Measurements from ENCODE around the gene COL6A5.
"Not testable (repeated sequence)": the region's sequence is repeated elsewhere in the genome, so short reads cannot be mapped to it uniquely, and the experiment has no call there.

COL6A5 gene

GRCh38 chr3:130389743-130390478 is 44.4 kb downstream of the COL6A5 start:
- DNase-seq: no peak

- no peak for DNase-seq
Observed at GRCh38 chr3:130392266-130392665, 46.8 kb downstream of the COL6A5 start.

DNA sequence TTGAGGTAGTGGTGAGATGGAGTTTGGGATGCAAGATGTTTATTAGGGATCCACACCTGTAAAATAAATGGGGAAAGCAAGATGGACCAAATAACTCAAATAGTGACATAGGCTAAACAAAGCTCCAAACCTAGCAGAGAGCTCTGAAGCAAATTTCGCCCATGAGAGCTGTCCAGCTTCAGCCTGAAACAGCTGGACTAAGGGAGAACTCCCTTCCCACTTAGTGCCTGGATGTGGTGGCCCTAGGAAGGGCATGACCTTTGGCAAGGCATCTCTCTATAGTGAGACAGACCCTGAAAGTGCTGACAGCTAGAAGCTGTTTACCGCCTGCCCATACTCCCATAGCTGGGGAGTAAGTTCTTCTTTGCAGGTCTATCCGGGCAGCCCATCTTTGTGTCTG is 48.1 kb downstream of the COL6A5 start:
- no peak for DNase-seq

GRCh38 chr3:130395331-130395730 is 49.9 kb downstream of the COL6A5 start:
- DNase-seq: no peak

DNA sequence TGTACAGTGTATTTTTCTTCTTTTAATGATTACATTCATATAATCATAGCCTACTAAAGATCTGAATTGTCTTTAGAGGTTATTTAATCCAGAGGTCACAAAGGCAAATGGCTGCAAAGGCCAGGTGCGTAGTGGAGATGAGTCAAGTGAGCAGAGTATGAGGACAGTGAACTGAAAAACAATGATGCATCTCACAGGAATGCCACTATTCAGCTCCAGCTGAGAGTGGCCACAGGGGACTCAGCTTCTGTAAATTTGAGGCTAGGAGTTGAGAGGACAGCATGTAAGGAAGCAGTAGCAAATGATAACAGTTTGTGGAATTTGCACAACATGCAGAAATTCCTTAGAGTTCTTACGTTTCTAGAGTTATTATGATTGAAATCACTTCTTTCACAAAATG is 50.4 kb downstream of the COL6A5 start:
- no peak for DNase-seq

DNA sequence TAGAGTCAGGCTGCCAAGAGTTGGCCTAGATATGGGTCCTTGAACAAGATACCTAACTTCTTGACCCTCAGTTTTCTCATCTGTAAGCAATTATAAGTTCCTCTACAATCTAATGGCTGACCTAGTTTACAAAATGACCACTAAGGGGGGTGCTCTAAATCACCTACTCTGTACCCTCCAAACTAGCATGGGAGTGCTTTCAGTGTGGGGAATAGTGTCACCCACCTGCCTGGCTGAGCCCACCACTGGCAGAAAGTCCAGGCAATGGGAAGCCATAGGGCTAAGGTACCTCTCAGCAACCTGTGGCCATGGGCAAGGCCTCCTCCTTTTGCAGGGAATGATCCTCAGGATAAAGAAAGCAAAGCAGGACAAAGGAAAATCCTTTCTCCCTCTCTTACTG is 58.9 kb downstream of the COL6A5 start:
- no peak for DNase-seq

GRCh38 chr3:130405956-130406355 is 60.5 kb downstream of the COL6A5 start:
- DNase-seq: no peak

- not testable (repeated sequence) for DNase-seq
Observed at GRCh38 chr3:130408253-130408652, 62.8 kb downstream of the COL6A5 start.

DNA sequence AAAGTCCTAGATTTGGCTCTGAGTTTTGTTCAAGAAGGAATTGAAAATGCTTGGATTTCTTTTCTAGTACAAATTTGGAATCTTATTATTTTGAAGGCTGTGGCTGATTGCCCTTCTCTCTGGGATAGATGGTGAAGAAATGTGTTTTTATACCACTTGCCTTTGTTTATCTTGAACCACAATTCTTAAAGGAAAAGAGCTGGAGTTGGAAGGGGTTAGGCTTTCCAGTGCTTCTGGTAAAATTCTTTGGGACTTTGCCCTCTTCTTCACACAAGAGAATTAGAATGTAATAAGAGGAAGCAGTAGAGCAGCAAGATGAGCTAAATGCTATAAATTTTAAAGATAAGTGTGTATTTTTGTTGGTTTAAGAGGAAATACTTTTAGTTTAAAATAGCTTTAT is 65.8 kb downstream of the COL6A5 start:
- DNase-seq: no peak

DNA sequence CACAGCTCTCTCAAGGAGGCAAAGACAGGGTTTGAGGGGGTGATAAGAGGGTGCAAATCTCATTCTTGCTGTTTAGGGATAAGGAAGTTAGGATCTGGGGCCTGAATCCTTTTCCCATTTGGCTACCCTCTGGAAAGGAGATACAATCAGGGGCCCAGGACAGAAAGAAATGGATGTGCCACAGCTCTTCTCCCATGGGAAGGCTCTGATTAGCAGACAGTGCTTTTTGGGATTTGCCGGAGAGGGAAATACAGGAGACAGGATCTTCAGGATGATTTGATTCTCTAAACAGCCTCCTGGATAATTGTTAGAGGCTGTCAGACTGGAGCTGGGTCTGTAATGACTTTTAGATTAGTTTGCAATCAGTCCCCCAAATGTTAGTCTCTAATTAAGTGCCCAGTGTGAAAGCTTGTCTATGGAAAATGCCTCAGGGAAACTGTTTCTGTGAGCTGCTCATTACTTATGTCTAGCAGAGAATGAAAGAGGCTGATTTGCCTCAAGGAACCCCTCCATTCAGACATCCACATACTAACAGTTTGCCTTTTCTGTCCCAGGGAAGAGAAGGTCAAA is 67.6 kb downstream of the COL6A5 start:
- no peak for DNase-seq

- no peak for DNase-seq
Observed at GRCh38 chr3:130414457-130414856, 69.0 kb downstream of the COL6A5 start.

GRCh38 chr3:130420466-130420865 is 75.0 kb downstream of the COL6A5 start:
- DNase-seq: no peak

DNA sequence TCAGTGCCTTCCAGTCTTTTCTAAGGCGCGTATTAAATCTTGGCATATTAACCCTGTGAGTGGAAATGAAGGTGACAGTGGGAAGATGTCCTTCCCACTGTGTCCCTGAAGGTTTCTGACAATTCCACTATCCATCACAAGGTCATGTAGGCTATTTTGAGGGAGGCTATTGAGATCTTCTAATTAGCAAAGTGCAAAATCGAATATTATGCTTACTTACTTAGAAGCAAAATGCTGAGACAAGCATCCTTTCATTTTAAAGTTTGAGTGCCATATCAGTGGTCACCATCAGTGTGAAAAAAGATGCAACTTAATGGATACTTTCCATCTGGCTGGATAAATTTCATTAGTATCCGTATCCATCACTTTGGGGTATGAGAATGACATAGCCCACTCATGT is 77.6 kb downstream of the COL6A5 start:
- DNase-seq: no peak

GRCh38 chr3:130424837-130425236 is 79.4 kb downstream of the COL6A5 start:
- no peak for DNase-seq

GRCh38 chr3:130425484-130425883 is 80.0 kb downstream of the COL6A5 start:
- no peak for DNase-seq

DNA sequence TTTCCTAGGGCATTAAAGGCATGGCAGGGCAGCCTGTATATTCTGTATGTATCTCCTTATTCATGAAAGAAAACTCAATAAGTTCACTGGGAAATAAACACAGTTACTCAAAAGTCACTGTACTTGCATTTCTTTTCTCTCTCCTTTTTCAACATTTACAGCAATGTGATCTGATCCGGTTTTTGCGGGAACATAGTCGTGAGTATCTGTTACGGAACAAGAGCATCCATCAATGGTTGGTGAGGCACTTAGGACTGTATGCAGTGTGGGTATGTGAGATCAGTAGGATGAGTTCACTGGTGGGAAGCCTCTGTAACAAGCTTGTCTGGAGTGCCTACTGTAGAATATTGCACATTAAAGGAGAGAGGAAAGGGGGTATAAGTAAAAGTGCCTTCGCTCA is 80.7 kb downstream of the COL6A5 start:
- no peak for DNase-seq

GRCh38 chr3:130428871-130429712 is 83.6 kb downstream of the COL6A5 start:
- DNase-seq: no peak

GRCh38 chr3:130429713-130430023 is 84.2 kb downstream of the COL6A5 start:
- DNase-seq: no peak

DNA sequence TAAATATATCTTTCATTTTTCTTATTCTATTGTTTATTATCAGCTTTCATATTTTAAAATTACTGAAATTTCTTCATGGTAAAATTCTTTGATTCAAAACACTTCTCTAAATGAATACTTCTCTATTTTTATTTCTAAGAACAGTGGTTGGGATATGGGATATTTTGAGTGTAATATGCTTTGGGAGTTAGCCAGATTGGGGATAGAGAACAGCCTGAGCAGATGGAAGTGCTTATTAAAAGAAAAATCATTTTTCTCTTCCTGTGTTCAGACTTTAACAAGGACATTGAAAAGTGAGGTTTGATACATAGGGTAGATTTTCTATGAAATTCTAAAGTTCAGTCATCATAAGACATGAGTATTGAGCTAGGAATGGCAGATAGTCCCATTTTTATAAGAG is 84.8 kb downstream of the COL6A5 start:
- no peak for DNase-seq

- DNase-seq: not testable (repeated sequence)
Observed at GRCh38 chr3:130432086-130432485, 86.6 kb downstream of the COL6A5 start.

DNA sequence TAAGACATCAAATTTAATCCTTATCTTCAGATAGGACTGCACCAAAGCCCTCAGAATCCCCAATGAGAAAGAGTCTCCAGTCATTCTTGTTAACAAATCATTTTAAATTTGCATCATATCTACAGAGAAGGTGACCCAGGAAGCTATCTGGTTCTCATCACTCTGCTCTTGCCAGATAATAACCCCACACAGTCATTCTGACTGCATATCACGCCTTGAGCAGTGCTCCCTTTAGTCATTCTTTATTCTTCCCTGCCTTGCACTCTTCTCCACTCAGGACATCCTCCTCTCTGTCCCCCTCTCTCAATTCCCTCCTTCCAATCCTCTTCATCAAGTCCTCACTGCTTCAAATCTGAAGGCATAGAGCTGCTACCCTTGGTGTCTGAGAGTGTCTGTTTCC is 87.8 kb downstream of the COL6A5 start:
- no peak for DNase-seq

GRCh38 chr3:130442284-130442683 is 96.8 kb downstream of the COL6A5 start:
- no peak for DNase-seq

- not testable (repeated sequence) for DNase-seq
Observed at GRCh38 chr3:130446840-130447239, 101.4 kb downstream of the COL6A5 start.

- DNase-seq: not testable (repeated sequence)
Observed at GRCh38 chr3:130448155-130448554, 102.7 kb downstream of the COL6A5 start.

Data from NCI-H446 (cell line).